ENCODE data around the gene FGF2.

DNA sequence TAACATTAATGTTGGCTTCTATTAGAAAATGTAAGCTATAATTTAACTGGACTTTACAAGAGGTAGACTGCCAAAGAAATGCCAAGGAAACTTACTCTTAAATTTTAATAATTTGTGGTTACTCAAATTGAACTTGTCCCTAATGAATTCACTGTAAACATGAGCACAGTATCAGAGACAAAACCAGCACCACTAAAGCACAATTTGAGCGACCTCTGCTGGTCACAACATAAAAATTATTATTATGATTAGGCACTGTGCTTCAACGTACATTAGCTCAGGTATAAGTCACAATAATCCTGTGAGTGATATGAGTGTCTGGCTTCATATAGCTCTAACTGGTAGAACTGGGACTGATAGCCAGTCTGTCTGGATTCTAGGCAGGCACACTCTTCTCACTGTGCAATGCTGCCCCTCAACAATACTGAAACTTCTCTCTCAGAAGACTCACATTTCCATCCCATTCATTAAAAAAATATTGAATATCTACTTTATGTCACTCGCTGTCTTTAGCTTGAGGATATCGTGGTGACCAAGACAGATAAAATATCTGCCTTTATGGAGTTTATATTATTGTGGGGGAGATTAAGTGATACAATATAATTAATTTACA lies 87.8 kb downstream of the FGF2 start:
- TF ChIP-seq CTCF (IDR thresholded peaks at IDR 0.05) = peak in 5 of 6 experiments; percentile 7 to 64 (median 25)
- no peak for TF ChIP-seq POLR2A (IDR thresholded peaks at IDR 0.05)

Measured in esophagus squamous epithelium (tissue), 4 donors.